SU-DHL-6 (cell line): ENCODE results near the gene MCF2L2.
"Not testable (repeated sequence)": the region's sequence is repeated elsewhere in the genome, so short reads cannot be mapped to it uniquely, and the experiment has no call there.

ENCODE experiments used
- H2AFZ ChIP-seq: fragments of 200-600 bp; sonication (generic); 2 replicates; pipeline ENCODE4 v1.6.1; 2014; ENCODE audit warnings: low read depth, mild to moderate bottlenecking, moderate library complexity, mixed read lengths, antibody characterized with exemption, low read length; ENCODE audit not compliant: severe bottlenecking
- H3F3A ChIP-seq: fragments of 200-600 bp; shearing (Covaris generic); 2 replicates; pipeline ENCODE4 v1.6.0; 2016; ENCODE audit warnings: antibody characterized with exemption, mild to moderate bottlenecking; ENCODE audit not compliant: insufficient read depth
- H3K27ac ChIP-seq: fragments of 200-600 bp; sonication (generic); 2 replicates; pipeline ENCODE4 v1.5.1; 2016; ENCODE audit warnings: low read depth, mild to moderate bottlenecking, low read length, moderate library complexity, mixed read lengths
- H3K27me3 ChIP-seq: fragments of 200-600 bp; sonication (generic), shearing (Covaris generic); 2 replicates; pipeline ENCODE4 v1.6.0; 2014; ENCODE audit warnings: mild to moderate bottlenecking, low read length
- H3K36me3 ChIP-seq: fragments of 200-600 bp; sonication (generic); 2 replicates; pipeline ENCODE4 v1.6.1; 2014; ENCODE audit warnings: mild to moderate bottlenecking, low read length, mixed read lengths
- H3K4me2 ChIP-seq: fragments of 300-600, 200-600 bp; shearing (Covaris generic), sonication (generic); 2 replicates; pipeline ENCODE4 v1.6.0; 2014; ENCODE audit warnings: low read length, low read depth, mild to moderate bottlenecking; ENCODE audit not compliant: poor library complexity, severe bottlenecking
- H3K4me3 ChIP-seq: fragments of 200-600 bp; sonication (generic); 2 replicates; pipeline ENCODE4 v1.5.1; 2014; ENCODE audit warnings: antibody characterized with exemption, low read length, mild to moderate bottlenecking, mixed read lengths; ENCODE audit not compliant: insufficient read depth, poor library complexity, severe bottlenecking
- H3K79me2 ChIP-seq: fragments of 200-600 bp; sonication (generic); 2 replicates; pipeline ENCODE4 v1.6.1; 2014; ENCODE audit warnings: mild to moderate bottlenecking, low read length, moderate library complexity; ENCODE audit not compliant: insufficient read depth
- H3K9ac ChIP-seq: fragments of 200-600 bp; sonication (generic); 2 replicates; pipeline ENCODE4 v1.7.0; 2014; ENCODE audit warnings: mild to moderate bottlenecking, low read length
- H3K9me2 ChIP-seq: fragments of 200-600 bp; sonication (generic); replicated peaks from 2 replicates; pipeline ENCODE4 v1.6.1; 2014; ENCODE audit warnings: low read length; ENCODE audit not compliant: insufficient read depth
- H3K9me3 ChIP-seq: fragments of 200-600 bp; sonication (generic); 2 replicates; pipeline ENCODE4 v1.6.1; 2014; ENCODE audit warnings: low read length, mixed read lengths; ENCODE audit not compliant: insufficient read depth
- H4K20me1 ChIP-seq: fragments of 200-600 bp; sonication (generic); 2 replicates; pipeline ENCODE4 v1.6.1; 2014; ENCODE audit warnings: low read depth, mild to moderate bottlenecking, antibody characterized with exemption, low read length, moderate library complexity, mixed read lengths
- CTCF ChIP-seq: fragments of 200-600 bp; sonication (generic); IDR thresholded peaks from one replicate; pipeline ENCODE4 v1.5.1; 2017; ENCODE audit warnings: antibody characterized with exemption, mild to moderate bottlenecking, low read length, moderate library complexity; ENCODE audit not compliant: insufficient read depth, poor library complexity, severe bottlenecking
- EZH2phosphoT487 ChIP-seq: fragments of 200-600 bp; sonication (generic), shearing (Covaris generic); conservative IDR thresholded peaks from 2 replicates; pipeline ENCODE4 v1.6.1; 2018; ENCODE audit warnings: mild to moderate bottlenecking, antibody characterized with exemption, low read length, moderate library complexity, mixed read lengths

MCF2L2 gene, protein sequence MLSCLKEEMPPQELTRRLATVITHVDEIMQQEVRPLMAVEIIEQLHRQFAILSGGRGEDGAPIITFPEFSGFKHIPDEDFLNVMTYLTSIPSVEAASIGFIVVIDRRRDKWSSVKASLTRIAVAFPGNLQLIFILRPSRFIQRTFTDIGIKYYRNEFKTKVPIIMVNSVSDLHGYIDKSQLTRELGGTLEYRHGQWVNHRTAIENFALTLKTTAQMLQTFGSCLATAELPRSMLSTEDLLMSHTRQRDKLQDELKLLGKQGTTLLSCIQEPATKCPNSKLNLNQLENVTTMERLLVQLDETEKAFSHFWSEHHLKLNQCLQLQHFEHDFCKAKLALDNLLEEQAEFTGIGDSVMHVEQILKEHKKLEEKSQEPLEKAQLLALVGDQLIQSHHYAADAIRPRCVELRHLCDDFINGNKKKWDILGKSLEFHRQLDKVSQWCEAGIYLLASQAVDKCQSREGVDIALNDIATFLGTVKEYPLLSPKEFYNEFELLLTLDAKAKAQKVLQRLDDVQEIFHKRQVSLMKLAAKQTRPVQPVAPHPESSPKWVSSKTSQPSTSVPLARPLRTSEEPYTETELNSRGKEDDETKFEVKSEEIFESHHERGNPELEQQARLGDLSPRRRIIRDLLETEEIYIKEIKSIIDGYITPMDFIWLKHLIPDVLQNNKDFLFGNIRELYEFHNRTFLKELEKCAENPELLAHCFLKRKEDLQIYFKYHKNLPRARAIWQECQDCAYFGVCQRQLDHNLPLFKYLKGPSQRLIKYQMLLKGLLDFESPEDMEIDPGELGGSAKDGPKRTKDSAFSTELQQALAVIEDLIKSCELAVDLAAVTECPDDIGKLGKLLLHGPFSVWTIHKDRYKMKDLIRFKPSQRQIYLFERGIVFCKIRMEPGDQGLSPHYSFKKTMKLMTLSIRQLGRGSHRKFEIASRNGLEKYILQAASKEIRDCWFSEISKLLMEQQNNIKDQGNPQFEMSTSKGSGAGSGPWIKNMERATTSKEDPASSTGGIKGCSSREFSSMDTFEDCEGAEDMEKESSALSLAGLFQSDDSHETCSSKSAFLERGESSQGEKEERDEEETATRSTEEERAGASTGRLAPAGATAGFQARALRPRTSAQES

GRCh38 chr3:183428447-183429211 is at the start of gene MCF2L2:
Gene MCF2L2, minus strand, starts transcription at chr3:183428619. Its CDS starts 642 bp downstream, at chr3:183427977.
- Histone ChIP-seq H4K20me1 (no peaks in the 10 kb centered on the region), H2AFZ (peak within 1 kb of the TSS; percentile 90), H3K36me3 (no peaks in the 10 kb centered on the region), H3K9me3 (no peaks in the 10 kb centered on the region), H3K79me2 (no peaks in the 10 kb centered on the region), H3K4me3 (peak within 1 kb of the TSS; percentile 55), H3K9me2 (no peaks in the 10 kb centered on the region), H3K4me2 (peak within 1 kb of the TSS; percentile 60), H3K27me3 (no peaks in the 10 kb centered on the region), H3F3A (no peaks in the 10 kb centered on the region), H3K27ac (no peak within 1 kb of the TSS), H3K9ac (peak within 1 kb of the TSS; percentile 60)
- TF ChIP-seq CTCF, result no peak

GRCh38 chr3:183477801-183478456 is 49.5 kb upstream of the MCF2L2 start:
- no peak overlapping the region for H2AFZ ChIP-seq
- no peaks in the 10 kb centered on the region for H3K9me2 ChIP-seq
- no peaks in the 10 kb centered on the region for H3K27me3 ChIP-seq

DNA sequence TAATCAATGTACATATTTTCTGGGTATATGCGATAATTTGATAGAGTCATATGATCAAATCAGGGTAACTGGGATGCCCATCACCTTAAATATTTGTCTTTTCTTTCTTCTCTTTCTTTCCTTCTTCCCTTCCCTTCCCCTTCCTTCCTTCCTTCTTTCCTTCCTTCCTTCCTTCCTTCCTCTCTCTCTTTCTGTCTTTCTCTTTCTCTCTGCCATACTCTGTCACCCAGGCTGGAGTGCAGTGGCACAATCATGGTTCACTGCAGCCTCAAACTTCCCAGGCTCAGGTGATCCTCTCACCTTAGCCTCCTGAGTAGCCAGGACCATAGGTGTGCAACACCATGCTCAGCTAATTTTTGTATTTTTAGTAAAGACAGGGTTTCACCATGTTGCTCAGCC is 47.3 kb upstream of the MCF2L2 start:
- not testable (repeated sequence) for H3K9me2 ChIP-seq, H3K4me2 ChIP-seq, H2AFZ ChIP-seq, H3K27ac ChIP-seq, H3K27me3 ChIP-seq, H3F3A ChIP-seq, H3K9me3 ChIP-seq, H3K36me3 ChIP-seq, H3K9ac ChIP-seq, H3K4me3 ChIP-seq, H4K20me1 ChIP-seq, H3K79me2 ChIP-seq

More at GRCh38 chr3:183477801-183478456, 49.5 kb upstream of the MCF2L2 start:
- H3K4me3 ChIP-seq, result no peak overlapping the region
- H3K9ac ChIP-seq, result no peak overlapping the region
- H3K79me2 ChIP-seq, result no peaks in the 10 kb centered on the region
- H3K4me2 ChIP-seq, result no peak overlapping the region
- TF ChIP-seq CTCF (no peak), EZH2phosphoT487 (no peak)
- H3K27ac ChIP-seq, result no peak overlapping the region
- no peaks in the 10 kb centered on the region for H3K36me3 ChIP-seq
- no peaks in the 10 kb centered on the region for H3F3A ChIP-seq
- H3K9me3 ChIP-seq, result no peaks in the 10 kb centered on the region
- H4K20me1 ChIP-seq, result no peaks in the 10 kb centered on the region
